ENCODE measurements around the gene PEAR1.

The PEAR1 gene

DNA sequence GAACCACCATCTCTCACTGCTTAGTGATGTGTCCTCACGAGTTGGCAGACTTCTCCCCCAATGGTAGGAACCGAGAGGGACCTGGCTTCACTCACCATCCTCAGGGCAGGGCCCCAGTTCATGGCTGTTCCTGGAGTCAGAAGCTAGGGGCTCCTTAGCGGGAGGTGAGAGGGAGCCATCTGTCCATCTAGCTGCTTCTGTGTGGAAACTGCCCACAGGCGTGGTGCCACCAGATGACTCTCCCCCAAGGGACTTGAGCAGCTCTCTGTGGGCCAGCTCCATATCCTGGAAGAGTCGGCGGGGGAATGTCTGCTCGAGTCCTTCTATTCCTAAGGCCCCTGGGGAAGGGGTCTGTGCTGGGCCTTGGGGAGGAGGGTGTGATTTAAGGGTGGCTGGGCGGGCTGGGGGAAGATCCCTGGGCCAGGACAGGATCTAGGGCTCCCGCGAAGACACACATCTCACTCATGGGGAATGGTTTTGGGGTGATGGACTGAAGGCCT is 43.3 kb downstream of the PEAR1 start:
- DNase-seq (ENCODE audit: low read depth) = no peak

DNA sequence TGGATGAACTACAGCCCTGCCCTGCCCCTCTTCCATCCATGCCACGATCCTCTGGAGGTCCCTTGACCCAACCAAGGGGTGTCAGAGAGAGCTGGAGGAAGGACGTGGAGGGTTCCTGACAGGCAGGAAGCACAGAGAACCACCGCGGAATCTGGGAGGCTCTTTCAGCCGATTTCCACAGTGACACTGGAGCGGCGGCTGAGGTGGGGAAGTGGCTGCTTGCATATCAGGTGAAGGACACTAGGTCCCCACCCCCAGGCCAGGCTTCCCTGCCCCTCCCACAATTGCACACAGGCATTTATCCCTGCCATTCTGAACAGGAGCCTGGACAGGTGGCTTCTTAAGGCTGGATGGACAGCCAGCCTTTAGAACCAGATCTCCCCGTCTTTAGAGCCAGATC is 44.4 kb downstream of the PEAR1 start:
- DNase-seq (ENCODE audit: low read depth) = no peak

DNA sequence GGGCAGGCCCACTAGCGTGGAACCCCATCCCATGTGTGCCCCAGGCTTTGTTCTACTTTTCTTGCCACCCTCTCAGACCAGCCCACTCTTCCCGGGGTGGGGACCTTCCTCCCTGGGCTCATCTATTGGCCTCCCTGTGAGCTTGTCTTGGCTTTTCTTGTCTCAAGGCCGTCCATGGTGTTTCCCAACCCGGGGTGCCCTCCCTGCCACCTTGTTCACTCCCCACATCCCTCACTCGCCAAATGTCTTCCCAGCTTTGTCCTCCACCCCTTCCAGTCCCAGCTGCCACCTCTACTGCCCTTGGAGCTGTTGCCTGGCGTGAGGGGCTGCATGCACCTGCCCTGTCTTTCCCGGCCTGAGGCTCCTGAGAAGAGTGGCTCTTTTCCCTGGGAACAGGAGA is 45.3 kb downstream of the PEAR1 start:
- DNase-seq (ENCODE audit: low read depth) = no peak

DNA sequence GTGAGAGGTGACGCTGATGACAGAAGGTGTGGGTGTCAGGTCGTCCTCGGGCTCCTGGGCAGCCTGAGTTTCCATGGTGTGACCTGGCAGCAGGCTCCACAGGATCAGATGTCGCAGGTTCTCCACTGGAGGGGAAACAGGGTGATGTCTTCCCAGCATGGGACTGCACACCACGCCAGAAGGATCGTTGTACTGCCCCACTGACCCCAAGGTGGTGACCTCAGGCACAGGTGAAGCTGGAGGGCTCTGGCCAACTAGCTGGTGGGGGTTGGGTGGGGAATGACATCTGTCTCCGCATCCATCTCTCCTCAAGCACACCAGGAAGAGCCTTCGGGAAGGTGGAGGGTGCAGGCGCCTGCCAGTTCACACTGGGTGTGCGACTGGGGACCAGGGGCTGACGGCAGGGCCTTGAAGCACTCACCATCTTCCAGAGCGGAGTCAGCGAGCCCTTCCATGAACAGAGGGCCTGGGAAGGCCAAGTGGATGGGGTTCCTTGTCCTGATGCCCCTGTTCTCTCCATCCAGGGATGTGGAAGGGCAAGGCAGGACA is 46.3 kb downstream of the PEAR1 start:
- DNase-seq (ENCODE audit: low read depth) = no peak

DNA sequence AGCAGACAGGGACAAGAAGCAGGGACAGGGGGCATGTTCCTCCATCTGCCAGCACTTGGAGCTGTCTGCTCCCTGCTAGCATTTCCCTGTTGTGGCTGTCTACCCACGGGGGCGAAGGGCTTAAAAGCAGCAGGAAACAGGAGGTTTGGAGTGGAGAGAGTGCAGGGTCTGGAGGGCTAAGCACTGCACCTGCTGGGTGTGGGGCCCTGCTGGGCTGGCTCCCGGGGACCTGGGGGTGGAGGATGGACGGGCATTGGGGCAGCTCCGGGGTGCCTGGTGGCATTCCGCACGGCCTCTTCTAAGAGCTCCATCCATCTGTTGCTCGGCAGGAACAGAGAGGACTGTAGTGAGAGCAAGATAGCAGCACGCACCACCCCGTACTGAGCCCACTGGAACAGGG is 48.2 kb downstream of the PEAR1 start:
- DNase-seq (ENCODE audit: low read depth) = no peak

DNA sequence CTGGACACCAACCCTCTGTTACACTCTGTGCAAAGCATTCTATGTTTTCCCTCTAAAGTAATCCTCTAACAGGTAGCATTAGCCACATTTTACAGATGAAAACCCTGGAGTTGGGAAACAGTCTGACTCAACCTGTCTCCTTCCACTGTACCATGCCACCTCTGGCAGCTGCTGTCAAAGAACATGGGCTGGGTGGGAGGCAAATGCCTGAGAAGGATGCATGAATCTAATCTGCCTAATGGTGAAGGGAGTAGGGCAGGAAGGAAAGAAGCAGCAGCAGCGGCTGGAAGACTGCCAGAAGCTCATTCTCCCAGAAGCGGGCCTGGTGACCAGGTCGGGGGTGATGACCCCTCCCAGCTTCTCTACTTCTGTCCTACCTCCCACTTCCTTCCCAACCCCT is 48.7 kb downstream of the PEAR1 start:
- no peak for DNase-seq (ENCODE audit: low read depth)

DNA sequence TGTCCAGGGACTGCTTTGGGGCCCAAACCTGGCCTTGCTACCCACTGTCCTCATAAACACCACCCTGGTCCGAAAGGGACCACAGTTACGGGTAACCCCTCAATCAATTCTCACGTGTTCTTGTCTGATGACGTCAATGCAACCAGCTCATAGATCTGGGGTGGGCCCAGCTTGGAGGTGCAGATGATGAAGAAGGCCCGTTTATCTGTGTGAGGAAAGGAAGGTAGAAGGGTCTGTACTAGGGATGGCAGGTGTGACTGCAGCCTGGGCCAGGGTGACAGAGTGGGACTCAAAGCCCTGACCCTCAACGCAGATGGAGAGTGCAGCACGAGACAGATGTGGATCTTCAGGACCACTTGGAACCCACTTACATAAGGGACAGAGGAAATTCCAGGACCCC is 49.1 kb downstream of the PEAR1 start:
- no peak for DNase-seq (ENCODE audit: low read depth)

DNA sequence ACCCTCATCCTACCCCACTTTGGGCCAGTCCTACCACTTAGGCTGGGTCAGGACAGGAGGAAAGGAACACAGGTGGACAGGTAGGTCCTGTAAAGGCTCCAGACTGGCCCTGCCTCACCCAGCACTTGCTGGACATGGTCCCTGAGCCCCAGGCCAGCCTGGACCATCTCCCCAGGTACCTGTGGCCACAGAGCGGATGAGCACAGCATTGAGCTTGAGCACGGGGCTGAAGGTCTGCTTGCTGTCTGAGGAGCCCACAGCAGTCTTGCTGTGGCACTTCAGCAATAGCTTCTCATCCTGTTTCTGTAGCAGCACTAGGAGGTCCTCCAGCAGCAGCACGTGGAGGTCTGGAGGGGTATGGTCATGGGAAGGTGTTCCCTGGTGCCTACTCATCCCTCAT is 50.2 kb downstream of the PEAR1 start:
- DNase-seq (ENCODE audit: low read depth) = no peak

DNA sequence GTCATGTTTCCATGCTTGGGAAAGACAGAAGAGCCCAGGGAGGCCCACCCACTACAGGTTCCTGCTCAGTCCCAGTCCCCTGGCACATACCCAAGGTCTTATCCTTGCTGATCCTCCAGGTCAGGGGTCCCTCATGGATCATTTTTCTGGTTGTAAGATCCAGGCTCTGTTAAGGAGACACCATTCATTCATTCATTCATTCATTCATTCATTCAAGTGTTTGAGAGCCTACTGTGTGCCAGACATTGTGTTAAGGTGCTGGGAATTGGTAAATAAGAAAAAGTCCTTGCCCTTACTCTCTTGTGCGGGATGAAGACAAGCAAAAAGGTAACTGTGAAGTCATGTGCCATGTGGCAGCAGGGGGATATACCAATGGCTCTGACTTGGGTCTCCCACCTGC is 50.8 kb downstream of the PEAR1 start:
- no peak for DNase-seq (ENCODE audit: low read depth)

DNA sequence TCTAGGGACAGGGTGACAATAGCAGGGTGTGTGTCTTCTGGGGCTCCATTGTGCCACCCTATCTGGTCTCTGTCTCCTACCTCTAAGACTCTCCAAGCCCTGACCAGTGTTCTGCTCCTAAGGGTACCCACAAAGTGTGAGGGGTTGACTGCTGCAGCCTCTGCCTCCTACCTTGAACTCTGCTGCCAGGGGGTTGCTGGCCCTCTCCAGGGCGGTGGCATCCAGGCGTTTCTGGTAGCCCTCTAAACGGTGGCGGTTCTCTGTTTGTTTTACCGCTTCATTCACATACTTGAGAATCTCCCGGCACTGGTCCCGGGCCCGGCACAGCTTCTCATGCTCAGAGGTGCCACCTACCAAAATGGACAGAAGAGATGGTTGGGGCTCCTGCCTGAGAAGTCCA is 51.3 kb downstream of the PEAR1 start:
- no peak for DNase-seq (ENCODE audit: low read depth)

DNA sequence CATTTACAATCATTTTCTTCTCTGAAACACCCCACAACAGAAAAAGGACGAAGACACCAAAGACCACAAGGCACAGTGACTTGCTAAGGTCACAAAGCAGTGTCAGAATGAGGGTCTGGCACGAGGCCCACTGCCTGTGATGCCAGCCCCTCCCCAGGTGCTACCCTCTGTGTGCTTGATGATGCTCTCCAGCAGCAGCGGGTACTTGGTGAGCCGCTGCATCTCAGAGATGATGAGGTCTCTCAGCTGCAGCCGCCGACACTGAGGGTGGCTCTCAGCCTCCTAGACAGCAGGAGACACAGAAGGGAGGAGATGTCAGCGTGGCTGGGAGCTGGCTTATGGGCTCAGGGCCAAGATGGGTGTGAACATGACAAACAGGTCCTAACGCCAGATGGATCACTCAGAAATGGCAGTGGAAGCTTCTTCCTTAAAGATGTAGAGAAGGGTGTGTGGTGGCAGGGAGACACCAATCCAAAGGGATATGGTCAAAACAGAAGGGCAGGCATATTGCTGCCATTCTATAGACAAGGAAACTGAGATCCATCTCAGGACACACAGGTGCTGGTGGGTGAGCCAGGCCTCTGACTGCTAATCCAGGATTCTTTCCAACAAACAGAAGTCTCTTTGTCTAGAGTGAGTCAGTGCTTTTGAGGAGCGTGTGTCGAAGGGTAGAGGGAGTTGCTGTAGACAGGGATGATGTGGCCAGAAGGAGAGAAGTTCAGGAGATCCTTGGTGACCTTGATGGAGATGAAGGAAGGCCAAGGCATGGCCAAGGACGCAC is 52.6 kb downstream of the PEAR1 start:
- DNase-seq (ENCODE audit: low read depth) = no peak

DNA sequence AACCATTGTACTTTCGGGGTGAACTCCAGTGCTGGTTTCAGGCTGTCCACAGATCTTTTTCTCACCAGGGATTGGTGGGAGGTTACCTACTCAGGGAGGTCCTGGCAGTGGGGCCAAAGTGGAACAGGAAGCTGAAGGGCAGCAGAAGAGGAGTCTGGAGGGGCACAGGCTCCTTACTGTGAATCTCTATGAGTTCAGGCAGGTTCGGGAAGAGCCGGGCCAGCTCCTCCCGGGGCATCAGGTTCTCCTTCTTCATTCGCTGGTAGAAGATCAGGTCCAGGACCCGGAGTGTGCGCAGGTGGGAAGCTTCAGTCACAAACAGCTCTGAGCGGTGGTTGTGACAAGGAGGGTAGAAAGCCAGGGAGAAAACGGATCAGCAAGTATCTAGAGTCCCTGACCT is 53.6 kb downstream of the PEAR1 start:
- no peak for DNase-seq (ENCODE audit: low read depth)

DNA sequence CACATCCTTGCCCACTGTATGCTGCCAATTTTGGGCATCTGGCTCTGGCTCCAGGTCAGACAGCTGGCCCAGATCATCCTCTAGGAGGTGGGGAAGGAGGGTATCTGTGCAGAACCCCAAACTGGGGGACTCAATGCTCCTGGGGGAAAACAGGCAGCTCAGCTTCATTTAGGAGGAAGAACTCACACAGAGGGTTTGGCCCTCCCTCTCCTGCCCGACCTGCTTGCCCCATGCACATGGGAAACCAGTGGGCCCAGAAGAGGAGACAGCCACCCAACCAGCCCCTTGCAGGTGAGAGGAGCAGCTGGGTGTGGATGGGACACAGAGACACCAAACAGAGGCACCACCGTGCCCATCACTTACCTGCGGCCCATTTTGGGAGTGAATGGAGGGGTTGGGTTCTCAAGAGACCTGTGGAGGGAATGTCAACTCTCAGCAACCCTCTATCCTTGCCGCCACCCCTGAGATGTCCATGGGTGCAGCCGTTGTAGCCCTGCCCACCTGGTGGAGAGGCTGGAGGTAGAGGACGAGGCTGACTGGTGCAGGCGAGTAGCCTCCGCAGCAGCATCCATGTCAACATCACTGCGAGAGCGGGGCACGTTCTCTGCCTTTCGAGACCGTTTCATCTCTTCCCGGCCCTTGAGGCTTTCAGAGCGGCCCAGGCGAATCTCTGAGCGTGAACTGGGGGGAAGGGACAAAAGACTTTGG is 54.5 kb downstream of the PEAR1 start:
- no peak for DNase-seq (ENCODE audit: low read depth)

DNA sequence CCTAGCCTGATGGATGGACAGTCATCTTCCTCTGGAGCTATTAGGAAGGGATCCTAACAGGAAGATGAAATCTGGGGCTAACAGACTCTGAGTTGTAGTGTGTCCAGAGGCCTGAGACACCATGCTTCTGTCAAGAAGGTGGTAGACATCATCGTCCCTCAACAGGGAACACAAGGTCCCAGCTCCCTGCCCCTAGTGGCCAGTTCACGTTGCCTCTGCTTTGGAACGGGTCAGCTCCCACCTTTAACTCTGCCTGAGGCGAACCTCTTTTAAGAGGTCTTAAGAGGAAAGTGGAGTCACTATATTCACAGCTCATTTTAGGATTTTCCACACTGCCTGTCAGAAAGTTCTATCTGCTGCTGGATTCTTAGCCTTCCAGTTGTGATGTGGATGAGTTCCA is 55.2 kb downstream of the PEAR1 start:
- no peak for DNase-seq (ENCODE audit: low read depth)

DNA sequence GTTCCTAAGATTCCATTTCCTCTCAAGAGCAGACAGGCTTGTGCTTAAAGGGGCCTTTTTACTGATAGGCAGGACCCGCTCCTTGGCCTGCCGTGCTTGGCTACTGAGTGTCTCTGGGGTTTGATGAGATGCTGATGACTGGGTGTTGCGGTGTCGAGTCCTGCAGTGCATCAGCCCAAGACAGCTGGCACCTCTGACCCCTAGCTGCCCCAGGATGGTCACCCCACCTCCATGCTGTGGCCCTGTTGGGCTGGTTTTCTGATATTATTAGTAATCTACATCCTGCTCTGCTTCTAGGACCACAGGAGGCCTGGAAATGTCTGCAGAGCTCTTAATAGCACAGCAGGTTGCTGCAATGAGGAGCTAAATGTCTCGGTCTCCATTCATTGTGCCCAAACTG is 55.6 kb downstream of the PEAR1 start:
- no peak for DNase-seq (ENCODE audit: low read depth)

DNA sequence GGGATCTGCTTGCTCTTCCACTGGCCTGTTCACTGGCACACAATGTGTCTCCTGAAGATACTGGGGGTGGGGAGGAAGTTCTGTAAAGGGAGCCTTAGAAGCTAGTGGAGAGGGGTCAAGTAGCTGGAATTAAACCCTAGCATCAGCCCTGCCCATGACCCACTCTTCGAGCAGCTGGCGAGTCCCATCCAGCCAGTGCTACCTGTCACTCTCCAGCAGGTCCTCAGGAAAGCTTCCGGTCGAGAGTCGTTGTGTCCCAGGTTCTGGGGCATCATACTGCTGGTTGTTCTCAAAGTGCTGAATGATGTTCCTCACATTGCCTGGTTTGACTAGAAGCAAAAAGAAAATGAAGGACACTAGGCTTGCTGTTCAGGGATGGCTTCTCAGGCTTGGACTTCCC is 57.9 kb downstream of the PEAR1 start:
- DNase-seq (ENCODE audit: low read depth) = no peak

DNA sequence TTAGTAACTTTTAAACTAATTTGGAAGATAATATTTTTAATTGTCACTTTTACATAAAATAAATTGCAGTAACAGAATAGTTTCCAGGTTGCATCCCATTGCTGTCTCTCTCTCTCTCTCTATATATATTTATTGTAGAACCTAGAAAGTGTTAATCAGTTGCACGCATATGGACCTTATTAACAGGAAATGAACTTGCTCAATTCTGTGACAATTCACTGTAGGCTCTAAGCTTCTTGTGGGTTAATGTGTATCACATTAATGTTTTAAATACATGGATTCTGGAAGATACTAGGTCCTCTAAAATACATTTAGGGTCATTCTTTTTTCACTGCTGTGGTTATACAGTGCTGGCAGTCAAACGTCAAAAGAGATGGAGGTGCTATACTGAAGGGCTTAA is 60.1 kb downstream of the PEAR1 start:
- DNase-seq (ENCODE audit: low read depth) = no peak

DNA sequence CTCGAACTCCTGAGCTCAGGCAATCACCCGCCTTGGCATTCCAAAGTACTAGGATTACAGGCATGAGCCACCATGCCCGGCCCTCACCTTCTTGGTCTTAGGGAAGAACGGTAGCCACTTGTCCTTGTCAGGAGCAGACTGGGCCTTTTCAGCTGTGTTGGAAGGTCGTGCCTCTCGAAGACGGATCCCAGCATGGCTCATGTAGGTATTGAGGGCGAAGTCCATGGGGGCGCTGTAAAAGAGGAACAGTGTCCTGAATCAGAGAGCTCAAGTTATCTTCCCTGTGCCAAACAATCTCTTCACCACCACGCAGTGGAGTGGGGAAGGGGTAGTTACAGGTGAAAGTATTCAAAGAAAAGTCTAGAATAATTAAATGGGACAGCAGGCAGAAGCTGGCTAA is 62.8 kb downstream of the PEAR1 start:
- no peak for DNase-seq (ENCODE audit: low read depth)

DNA sequence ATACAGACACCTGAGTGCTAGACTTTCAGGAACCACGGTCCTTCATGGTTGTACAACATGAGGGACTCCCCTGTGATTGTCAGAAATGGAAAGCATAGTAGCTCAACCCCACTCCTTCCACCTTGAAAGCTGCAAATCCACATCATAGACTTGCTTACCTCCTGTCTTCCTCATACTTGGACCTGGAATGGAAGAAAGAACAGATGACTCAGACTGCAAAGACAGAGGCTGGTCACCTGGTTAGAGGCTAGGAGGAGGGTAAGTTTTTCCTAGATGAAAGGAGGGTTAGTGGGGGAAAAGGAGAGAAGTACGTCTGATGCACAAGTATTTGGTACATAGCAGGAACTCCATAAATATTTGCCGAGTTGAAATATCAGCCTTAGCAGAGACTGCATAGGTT is 64.1 kb downstream of the PEAR1 start:
- DNase-seq (ENCODE audit: low read depth) = no peak

DNA sequence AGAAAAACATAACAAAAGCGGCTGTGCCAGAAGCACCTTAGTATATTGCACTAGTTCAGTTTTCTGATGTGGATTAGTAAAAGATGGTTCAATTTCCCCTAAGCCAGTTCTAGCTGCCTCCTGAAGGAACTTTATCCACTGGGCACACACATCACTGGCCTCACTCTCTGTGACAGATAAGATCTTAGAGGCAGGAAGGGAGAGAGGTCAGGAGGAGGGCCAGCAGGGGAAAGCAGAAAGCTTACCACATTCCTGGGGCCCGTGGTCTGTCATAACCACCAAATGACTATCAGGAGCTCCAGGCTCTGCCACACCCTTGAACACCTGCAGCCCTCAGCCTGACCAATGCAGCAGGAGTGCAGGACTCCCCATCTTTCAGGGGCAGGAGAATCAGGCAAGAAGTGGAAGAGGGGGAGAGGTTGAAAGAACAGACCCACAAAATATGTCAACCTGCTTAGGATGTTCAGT is 64.8 kb downstream of the PEAR1 start:
- no peak for DNase-seq (ENCODE audit: low read depth)

DNA sequence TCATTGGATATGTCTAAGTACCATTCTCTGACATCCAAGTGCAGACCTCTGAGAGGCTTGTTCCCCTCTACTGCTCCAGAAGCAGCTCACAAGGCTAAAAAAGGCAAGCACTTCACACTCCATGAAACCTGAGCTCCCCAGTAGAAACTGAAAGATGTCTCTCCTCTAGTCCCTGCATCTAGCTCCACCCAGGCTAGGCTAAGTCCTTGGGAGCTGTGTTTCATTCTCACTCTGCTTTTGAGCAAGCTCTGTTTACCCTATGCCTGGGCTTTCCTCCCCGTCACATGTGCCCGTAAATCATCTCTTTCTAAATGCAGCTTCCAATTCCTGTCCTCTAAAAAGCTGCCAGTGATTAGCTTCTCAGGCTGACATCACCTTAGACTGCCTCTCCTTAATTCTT is 65.9 kb downstream of the PEAR1 start:
- peak; percentile 6 for DNase-seq (ENCODE audit: low read depth)

DNA sequence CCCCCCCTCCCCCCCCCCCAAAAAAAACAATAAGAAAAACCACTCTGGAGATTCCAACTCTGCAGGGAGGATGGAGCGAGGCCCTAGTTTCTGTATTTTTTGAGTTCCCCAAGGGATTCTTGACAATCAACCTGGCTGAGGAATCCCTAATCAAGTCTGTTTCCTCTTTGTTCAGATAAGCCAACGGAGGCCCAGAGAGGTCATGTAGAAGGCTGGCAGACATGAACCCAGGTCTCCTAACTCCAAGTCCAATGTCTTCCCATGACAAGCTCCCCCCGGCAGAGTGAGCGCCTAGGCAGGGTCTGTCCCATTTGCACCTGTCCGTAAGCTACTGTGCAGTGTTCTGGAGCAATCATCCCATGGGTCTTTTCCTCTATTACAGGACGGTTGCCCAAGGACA is 66.4 kb downstream of the PEAR1 start:
- no peak for DNase-seq (ENCODE audit: low read depth)

DNA sequence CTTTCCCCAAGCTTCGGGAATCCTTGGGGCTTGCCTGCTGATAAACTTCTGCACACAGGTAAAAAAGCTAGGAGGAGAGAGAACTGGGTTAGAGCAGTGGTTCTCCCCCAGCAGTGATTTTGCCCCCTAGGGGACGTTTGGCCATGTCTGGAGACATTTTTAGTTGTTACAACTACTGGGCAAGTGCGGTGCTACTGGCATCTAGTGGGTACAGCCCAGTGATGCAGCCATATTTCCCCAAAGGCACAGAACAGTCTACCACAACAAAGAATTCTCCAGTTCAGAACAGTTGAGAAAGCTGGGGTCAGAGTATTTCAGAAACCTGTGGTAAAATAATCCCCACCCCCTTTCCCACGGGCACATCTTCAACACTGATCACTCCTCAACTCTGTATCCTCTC is 68.2 kb downstream of the PEAR1 start:
- DNase-seq (ENCODE audit: low read depth) = no peak
